Measurements from ENCODE around the gene APOC1.

APOC1 gene

GRCh38 chr19:44939668-44940067 lies 25.3 kb downstream of the APOC1 start:
- Histone ChIP-seq H3F3A (ENCODE audit: low read depth) (no peaks in the 10 kb centered on the region), H3K9me3 (ENCODE audit: insufficient read depth, low read depth, low read length) (no peaks in the 10 kb centered on the region), H3K9me2 (replicated peaks; ENCODE audit: low read depth, low read length) (no peaks in the 10 kb centered on the region), H3K79me2 (ENCODE audit: insufficient read depth, low read length) (no peaks in the 10 kb centered on the region), H3K36me3 (ENCODE audit: insufficient read depth, low read length) (no peaks in the 10 kb centered on the region), H2AFZ (ENCODE audit: low read length) (no peak overlapping the region), H3K4me1 (ENCODE audit: insufficient read depth, low read length, poor library complexity, severe bottlenecking) (no peaks in the 10 kb centered on the region), H4K20me1 (ENCODE audit: insufficient read depth, low read length, poor library complexity, severe bottlenecking) (no peaks in the 10 kb centered on the region), H3K9ac (ENCODE audit: low read depth, low read length, poor library complexity, severe bottlenecking) (no peak overlapping the region), H3K4me3 (ENCODE audit: low read length, poor library complexity, severe bottlenecking) (no peak overlapping the region), H3K4me2 (ENCODE audit: low read depth, low read length, poor library complexity, severe bottlenecking) (no peak overlapping the region), H3K27me3 (ENCODE audit: insufficient read depth, low read length, poor library complexity, severe bottlenecking) (no peaks in the 10 kb centered on the region)
- no peak for TF ChIP-seq CTCF (conservative IDR thresholded peaks at IDR 0.05; ENCODE audit: low read length)
- no peak for TF ChIP-seq EZH2phosphoT487 (IDR thresholded peaks at IDR 0.05; ENCODE audit: borderline replicate concordance)

- H3K4me2 ChIP-seq (ENCODE audit: low read depth, low read length, poor library complexity, severe bottlenecking), result no peak within 1 kb of the TSS
- no peaks in the 10 kb centered on the region for H3K9me2 ChIP-seq (replicated peaks; ENCODE audit: low read depth, low read length)
- H3K79me2 ChIP-seq (ENCODE audit: insufficient read depth, low read length), result no peaks in the 10 kb centered on the region
- H3F3A ChIP-seq (ENCODE audit: low read depth), result no peaks in the 10 kb centered on the region
- TF ChIP-seq EZH2phosphoT487 (IDR thresholded peaks at IDR 0.05; ENCODE audit: borderline replicate concordance), result no peak
- TF ChIP-seq CTCF (conservative IDR thresholded peaks at IDR 0.05; ENCODE audit: low read length), result no peak
- H2AFZ ChIP-seq (ENCODE audit: low read length), result no peak within 1 kb of the TSS
- H3K27me3 ChIP-seq (ENCODE audit: insufficient read depth, low read length, poor library complexity, severe bottlenecking), result no peaks in the 10 kb centered on the region
- no peak within 1 kb of the TSS for H3K9ac ChIP-seq (ENCODE audit: low read depth, low read length, poor library complexity, severe bottlenecking)
- H4K20me1 ChIP-seq (ENCODE audit: insufficient read depth, low read length, poor library complexity, severe bottlenecking), result no peaks in the 10 kb centered on the region
- no peaks in the 10 kb centered on the region for H3K36me3 ChIP-seq (ENCODE audit: insufficient read depth, low read length)
- H3K4me3 ChIP-seq (ENCODE audit: low read length, poor library complexity, severe bottlenecking), result no peak within 1 kb of the TSS
- H3K4me1 ChIP-seq (ENCODE audit: insufficient read depth, low read length, poor library complexity, severe bottlenecking), result no peaks in the 10 kb centered on the region
- no peaks in the 10 kb centered on the region for H3K9me3 ChIP-seq (ENCODE audit: insufficient read depth, low read depth, low read length)
Measured at GRCh38 chr19:44942067-44942571, 27.7 kb downstream of the APOC1 start, which contains the start of gene APOC4. TSS of gene APOC4 (plus strand) at chr19:44942237. CDS start at chr19:44942278, 41 bp downstream.

- no peak overlapping the region for H2AFZ ChIP-seq (ENCODE audit: low read length)
- no peaks in the 10 kb centered on the region for H3K36me3 ChIP-seq (ENCODE audit: insufficient read depth, low read length)
- no peak overlapping the region for H3K9ac ChIP-seq (ENCODE audit: low read depth, low read length, poor library complexity, severe bottlenecking)
- H3K4me2 ChIP-seq (ENCODE audit: low read depth, low read length, poor library complexity, severe bottlenecking), result no peak overlapping the region
- no peaks in the 10 kb centered on the region for H3K27me3 ChIP-seq (ENCODE audit: insufficient read depth, low read length, poor library complexity, severe bottlenecking)
- no peak for TF ChIP-seq CTCF (conservative IDR thresholded peaks at IDR 0.05; ENCODE audit: low read length)
- no peak for TF ChIP-seq EZH2phosphoT487 (IDR thresholded peaks at IDR 0.05; ENCODE audit: borderline replicate concordance)
- H3K9me2 ChIP-seq (replicated peaks; ENCODE audit: low read depth, low read length), result no peaks in the 10 kb centered on the region
- no peaks in the 10 kb centered on the region for H3K4me1 ChIP-seq (ENCODE audit: insufficient read depth, low read length, poor library complexity, severe bottlenecking)
- no peak overlapping the region for H3K4me3 ChIP-seq (ENCODE audit: low read length, poor library complexity, severe bottlenecking)
- no peaks in the 10 kb centered on the region for H3K9me3 ChIP-seq (ENCODE audit: insufficient read depth, low read depth, low read length)
- no peaks in the 10 kb centered on the region for H4K20me1 ChIP-seq (ENCODE audit: insufficient read depth, low read length, poor library complexity, severe bottlenecking)
- H3K79me2 ChIP-seq (ENCODE audit: insufficient read depth, low read length), result no peaks in the 10 kb centered on the region
- H3F3A ChIP-seq (ENCODE audit: low read depth), result no peaks in the 10 kb centered on the region
Measured at GRCh38 chr19:44943801-44944249, 29.4 kb downstream of the APOC1 start.

All from Loucy (cell line).